HUES48 (cell line): Measurements from ENCODE around the gene SIGMAR1.
A peak's percentile ranks its signal among the peaks of the same experiment; 100 is the strongest.

Experiments
- H3K27ac ChIP-seq: one replicate; pipeline ENCODE4 v1.7.0; 2013; ENCODE audit warnings: low read depth, low read length, inconsistent platforms
- H3K27me3 ChIP-seq: 2 replicates; pipeline ENCODE4 v1.6.1; 2013; ENCODE audit warnings: mild to moderate bottlenecking, low read length; ENCODE audit not compliant: control insufficient read depth, insufficient read depth
- H3K36me3 ChIP-seq: 2 replicates; pipeline ENCODE4 v1.6.1; 2013; ENCODE audit warnings: low read length; ENCODE audit not compliant: control insufficient read depth, insufficient read depth
- H3K4me1 ChIP-seq: 2 replicates; pipeline ENCODE4 v1.6.1; 2013; ENCODE audit warnings: mild to moderate bottlenecking, low read length; ENCODE audit not compliant: control insufficient read depth, insufficient read depth
- H3K4me3 ChIP-seq: 2 replicates; pipeline ENCODE4 v1.5.1; 2013; ENCODE audit warnings: mild to moderate bottlenecking, low read depth, low read length
- H3K9ac ChIP-seq: 2 replicates; pipeline ENCODE4 v1.6.1; 2013; ENCODE audit warnings: mild to moderate bottlenecking, low read depth, low read length, moderate library complexity
- H3K9me3 ChIP-seq: 2 replicates; pipeline ENCODE4 v1.6.1; 2013; ENCODE audit warnings: low read length; ENCODE audit not compliant: control insufficient read depth, insufficient read depth

The SIGMAR1 gene

GRCh38 chr9:34630402-34631154 is 7.0 kb downstream of the SIGMAR1 start:
- Histone ChIP-seq H3K4me1 (0 out of 2 replicates have a peak, but pooled peaks cover 3% of the 10 kb centered on the region), H3K4me3 (no peak overlapping the region), H3K27ac (no peak overlapping the region), H3K9me3 (no peaks in the 10 kb centered on the region), H3K36me3 (peaks cover 8% of the 10 kb centered on the region), H3K27me3 (peaks cover 74% of the 10 kb centered on the region), H3K9ac (no peak overlapping the region)

- peaks cover 85% of the 10 kb centered on the region for H3K27me3 ChIP-seq
These were observed 8.1 kb downstream of the SIGMAR1 start for GRCh38 chr9:34629491-34629808.

GRCh38 chr9:34628656-34629490 is 8.7 kb downstream of the SIGMAR1 start, which contains the start of gene ARID3C:
TSS of gene ARID3C (minus strand) at chr9:34629066. CDS start at chr9:34628014, 1,052 bp downstream.
- Histone ChIP-seq H3K27ac (no peak within 1 kb of the TSS), H3K4me1 (peaks cover 3% of the 10 kb centered on the region; the same call in 1 of the 2 replicates), H3K9me3 (no peaks in the 10 kb centered on the region), H3K36me3 (no peaks in the 10 kb centered on the region), H3K9ac (no peak within 1 kb of the TSS), H3K4me3 (peak within 1 kb of the TSS; percentile 61), H3K27me3 (peaks cover 91% of the 10 kb centered on the region)

More at GRCh38 chr9:34629491-34629808, 8.1 kb downstream of the SIGMAR1 start:
- H3K27ac ChIP-seq: no peak overlapping the region
- H3K4me1 ChIP-seq: peaks cover 3% of the 10 kb centered on the region; the same call in 1 of the 2 replicates
- H3K9ac ChIP-seq: no peak overlapping the region
- no peaks in the 10 kb centered on the region for H3K36me3 ChIP-seq
- H3K9me3 ChIP-seq: no peaks in the 10 kb centered on the region
- peak overlapping the region; percentile 61 for H3K4me3 ChIP-seq

GRCh38 chr9:34627716-34628655 is 9.6 kb downstream of the SIGMAR1 start:
- H3K4me1 ChIP-seq: peaks cover 3% of the 10 kb centered on the region; the same call in 1 of the 2 replicates
- H3K36me3 ChIP-seq: no peaks in the 10 kb centered on the region
- H3K27me3 ChIP-seq: peaks cover 99% of the 10 kb centered on the region
- H3K4me3 ChIP-seq: peak overlapping the region; percentile 61; the same call in 1 of the 2 replicates
- no peaks in the 10 kb centered on the region for H3K9me3 ChIP-seq
- no peak overlapping the region for H3K27ac ChIP-seq
- H3K9ac ChIP-seq: no peak overlapping the region

- H3K27me3 ChIP-seq: peaks cover 81% of the 10 kb centered on the region
- no peaks in the 10 kb centered on the region for H3K9me3 ChIP-seq
- H3K36me3 ChIP-seq: no peaks in the 10 kb centered on the region
- no peak overlapping the region for H3K9ac ChIP-seq
- H3K4me1 ChIP-seq: peaks cover 3% of the 10 kb centered on the region; the same call in 1 of the 2 replicates
- no peak overlapping the region for H3K4me3 ChIP-seq
- H3K27ac ChIP-seq: no peak overlapping the region
These were observed 12.5 kb downstream of the SIGMAR1 start for GRCh38 chr9:34625186-34625486.

GRCh38 chr9:34624475-34625185 is 13.0 kb downstream of the SIGMAR1 start:
- no peak overlapping the region for H3K9ac ChIP-seq
- H3K27me3 ChIP-seq: peaks cover 76% of the 10 kb centered on the region
- H3K36me3 ChIP-seq: no peaks in the 10 kb centered on the region
- peaks cover 3% of the 10 kb centered on the region; the same call in 1 of the 2 replicates for H3K4me1 ChIP-seq
- H3K27ac ChIP-seq: no peak overlapping the region
- H3K4me3 ChIP-seq: peak overlapping the region; percentile 38
- H3K9me3 ChIP-seq: no peaks in the 10 kb centered on the region

- H3K27me3 ChIP-seq: peaks cover 66% of the 10 kb centered on the region
These were observed 14.0 kb downstream of the SIGMAR1 start for GRCh38 chr9:34623374-34624235.

GRCh38 chr9:34620061-34620994 is 17.3 kb downstream of the SIGMAR1 start, which contains the start of gene DCTN3:
TSS of gene DCTN3 (minus strand) at chr9:34620495. CDS start at chr9:34620464, 31 bp downstream.
- H3K4me3 ChIP-seq: peak within 1 kb of the TSS; percentile 66
- 0 out of 2 replicates have a peak, but pooled peaks cover 4% of the 10 kb centered on the region for H3K36me3 ChIP-seq
- H3K9me3 ChIP-seq: no peaks in the 10 kb centered on the region
- H3K27me3 ChIP-seq: peaks cover 33% of the 10 kb centered on the region
- H3K9ac ChIP-seq: no peak within 1 kb of the TSS; the same call in 1 of the 2 replicates
- no peak within 1 kb of the TSS for H3K27ac ChIP-seq
- H3K4me1 ChIP-seq: no peaks in the 10 kb centered on the region; the same call in 1 of the 2 replicates

More at GRCh38 chr9:34623374-34624235, 14.0 kb downstream of the SIGMAR1 start:
- Histone ChIP-seq H3K9me3 (no peaks in the 10 kb centered on the region), H3K4me1 (peaks cover 3% of the 10 kb centered on the region; the same call in 1 of the 2 replicates), H3K4me3 (no peak overlapping the region), H3K36me3 (no peaks in the 10 kb centered on the region), H3K27ac (no peak overlapping the region), H3K9ac (no peak overlapping the region)
